Ovary (tissue), 10 donors: ENCODE results near the gene FMNL1. TPM values are rescaled to one million over a fixed set of nuclear protein-coding genes. Genes with fewer than 3 reads are reported as not detected.

Source experiments
- DNase-seq, 5 donors: peaks; one replicate each; pipeline ENCODE4 v3.0.0-alpha.2; 2019 to 2020
- H3K27ac ChIP-seq, 2 donors: fragments of 200-600 bp; one replicate each; pipeline versions ENCODE4 v1.5.1 to v1.8.0; 2019 to 2022
- H3K27me3 ChIP-seq: fragments of 200-600 bp; one replicate; pipeline ENCODE4 v1.8.0; 2022
- H3K36me3 ChIP-seq: fragments of 200-600 bp; sonication (generic); one replicate; pipeline ENCODE4 v1.5.1; 2019
- H3K4me1 ChIP-seq: one replicate; pipeline ENCODE4 v1.8.1; 2013; ENCODE audit warnings: mild to moderate bottlenecking, moderate library complexity; ENCODE audit not compliant: insufficient read depth
- H3K4me3 ChIP-seq: fragments of 200-600 bp; sonication (generic); one replicate; pipeline ENCODE4 v1.5.1; 2017
- H3K9me3 ChIP-seq, 2 donors: fragments of 200-600 bp in 1 of 2; sonication (generic) in 1 of 2; one replicate each; pipeline versions ENCODE4 v1.5.1 to v1.8.1; 2013 to 2019; ENCODE audit warnings: mild to moderate bottlenecking in 1 of 2, moderate library complexity in 1 of 2
- CTCF ChIP-seq, 3 donors: fragments of 450-650 bp in 2 of 3; fragments of 200-600 bp in 1 of 3; IDR thresholded peaks; one replicate each; pipeline versions ENCODE4 v1.5.1 to v1.8.0; 2016 to 2022; ENCODE audit warnings: antibody characterized with exemption in 3 of 3, mild to moderate bottlenecking in 1 of 3
- EP300 ChIP-seq: sonication (generic); formaldehyde crosslinking; IDR thresholded peaks from one replicate; pipeline ENCODE4 v1.6.1; 2017; ENCODE audit warnings: antibody characterized with exemption
- POLR2A ChIP-seq: fragments of 450-650 bp; IDR thresholded peaks from one replicate; pipeline ENCODE4 v1.6.1; 2017; ENCODE audit warnings: antibody characterized with exemption, mild to moderate bottlenecking, moderate library complexity
- WGBS, 3 donors: extraction: QIAGEN DNeasy Blood & Tissue Kit in 1 of 3; methylation state at CpG; one replicate each; pipeline versions ENCODE4 v1.1.5 to v1.1.7; 2013 to 2017; 5-methylcytosine and 5-hydroxymethylcytosine counted together
- intact Hi-C, 4 donors: fragments of 100-400 bp; cut with DNase I; formaldehyde crosslinking; loops; one replicate each; pipeline versions ENCODE4 v1.11.0 to v1.15.1; 2022 to 2023
- long read RNA-seq, 3 donors: library from polyadenylated mRNA in 2 of 3; unstranded in 2 of 3; transcript quantifications; one replicate each; pipeline ENCODE4 v2.0.0 and lab custom pipeline, GENCODE V29; 2021 to 2026
- polyA plus RNA-seq, 2 donors: library from polyadenylated mRNA; stranded (reverse); fragments of 200-250 nt in 1 of 2; fragments of 350-450 nt in 1 of 2; fragmentation: Illumina TruSeq in 1 of 2; extraction: RNeasy Lipid Tissue Mini Kit (QIAGEN cat#74804) in 1 of 2; gene quantifications; one replicate each; pipeline ENCODE4 v1.2.3, GENCODE V29; 2013 to 2014
- total RNA-seq, 7 donors: library from RNA; depleted of rRNA in 2 of 7; stranded (reverse); fragments of >200 nt in 2 of 7; fragmentation: NEBNext Ultra II Directional in 3 of 7; extraction: Animal tissue kit (Norgen Biotek cat#: 25700) in 3 of 7; gene quantifications; one replicate each; pipeline versions ENCODE4 v1.1.0 to v1.2.4, GENCODE V29; 2016 to 2023
- donor health status: DM: no; HTN: no; CAD: no; lungs with moderate emphysema.
- donor health status: DM: no; HTN: no; CAD: no.
- donor health status: Bipolar disorder and iron deficiency.
- donor health status: DM: yes; HTN: yes; CAD: no.
- donor health status: DM: no; HTN: no; CAD: no.
- donor health status: DM: yes; HTN: yes; CAD: no.

The FMNL1 gene
- 10 to 100 TPM in 2 of 7 donors, 1 to 10 TPM in 5; 3.7 to 24.0 (median 6.1) TPM for total RNA-seq
- 1 to 10 TPM; 2.1 to 7.1 TPM for polyA plus RNA-seq
- long read RNA-seq, donor 1, partial matches to known transcripts = 0 of 1 reads
- long read RNA-seq, donor 1, other reads (novel, unspliced or antisense) = 1 of 1 reads
- long read RNA-seq, donor 2, partial matches to known transcripts = 0 of 1 reads
- long read RNA-seq, donor 2, other reads (novel, unspliced or antisense) = 0 of 1 reads
- long read RNA-seq, donor 3, partial matches to known transcripts = 3 of 8 reads
- long read RNA-seq, donor 3, other reads (novel, unspliced or antisense) = 5 of 8 reads

GRCh38 chr17:45221081-45222013 lies at the start of gene FMNL1:
FMNL1 (plus strand) TSS chr17:45221885; CDS start chr17:45222125, 240 bp downstream.
- Histone ChIP-seq H3K9me3 (no peaks in the 10 kb centered on the region), H3K27ac (no peak within 1 kb of the TSS), H3K36me3 (no peaks in the 10 kb centered on the region), H3K4me1 (no peaks in the 10 kb centered on the region), H3K27me3 (no peaks in the 10 kb centered on the region), H3K4me3 (peak within 1 kb of the TSS; percentile 36)
- WGBS, 3 donors = 2 to 8% (median 4%) methylated on average over 16 to 98 of the region's 98 CpGs
- no peak for DNase-seq
- no peak for TF ChIP-seq EP300
- TF ChIP-seq CTCF (IDR thresholded peaks at IDR 0.05) = no peak
- TF ChIP-seq POLR2A = no peak
- intact Hi-C loops = loop anchor here in 3 of 4 donors (5.0 to 10.0 kb wide), 3 partner anchors 53 to 613 kb away; no protein-coding TSS in a partner anchor

GRCh38 chr17:45172232-45172540 lies 49.5 kb upstream of the FMNL1 start:
- Histone ChIP-seq H3K27me3 (no peaks in the 10 kb centered on the region), H3K9me3 (no peaks in the 10 kb centered on the region), H3K4me3 (peak overlapping the region; percentile 20), H3K36me3 (no peaks in the 10 kb centered on the region), H3K4me1 (peaks cover 15% of the 10 kb centered on the region), H3K27ac (no peak overlapping the region)
- DNase-seq = no peak
- no peak for TF ChIP-seq POLR2A
- TF ChIP-seq EP300 = no peak
- no peak for TF ChIP-seq CTCF (IDR thresholded peaks at IDR 0.05)
- intact Hi-C loops = no loop called here
- WGBS, 3 donors = 67 to 71% (median 69%) methylated on average over 5 of the region's 5 CpGs

- TF ChIP-seq EP300 (no peak), POLR2A (no peak), CTCF (IDR thresholded peaks at IDR 0.05) (no peak)
- peaks cover 15% of the 10 kb centered on the region for H3K4me1 ChIP-seq
- intact Hi-C loops = no loop called here
- no peak overlapping the region for H3K27ac ChIP-seq
- peak overlapping the region; percentile 20 for H3K4me3 ChIP-seq
- no peaks in the 10 kb centered on the region for H3K9me3 ChIP-seq
- H3K27me3 ChIP-seq = no peaks in the 10 kb centered on the region
- H3K36me3 ChIP-seq = no peaks in the 10 kb centered on the region
- 33 to 44% (median 33%) methylated on average over 10 of the region's 10 CpGs for WGBS, 3 donors
- peak; percentile 37 to 64 (median 49) for DNase-seq
These were observed 49.0 kb upstream of the FMNL1 start for GRCh38 chr17:45172541-45173286.

GRCh38 chr17:45175759-45176115 lies 45.9 kb upstream of the FMNL1 start:
- no peak for TF ChIP-seq POLR2A
- TF ChIP-seq CTCF (IDR thresholded peaks at IDR 0.05) = no peak
- TF ChIP-seq EP300 = no peak
- H3K27me3 ChIP-seq = no peaks in the 10 kb centered on the region
- no peak overlapping the region for H3K27ac ChIP-seq
- intact Hi-C loops = no loop called here
- no peak overlapping the region for H3K4me3 ChIP-seq
- no peak for DNase-seq
- no peaks in the 10 kb centered on the region for H3K9me3 ChIP-seq
- no peaks in the 10 kb centered on the region for H3K36me3 ChIP-seq
- H3K4me1 ChIP-seq = peaks cover 15% of the 10 kb centered on the region
- WGBS, 3 donors = 70 to 77% (median 72%) methylated on average over 3 of the region's 3 CpGs
